Measurements from ENCODE around the gene GJC1.

DNA sequence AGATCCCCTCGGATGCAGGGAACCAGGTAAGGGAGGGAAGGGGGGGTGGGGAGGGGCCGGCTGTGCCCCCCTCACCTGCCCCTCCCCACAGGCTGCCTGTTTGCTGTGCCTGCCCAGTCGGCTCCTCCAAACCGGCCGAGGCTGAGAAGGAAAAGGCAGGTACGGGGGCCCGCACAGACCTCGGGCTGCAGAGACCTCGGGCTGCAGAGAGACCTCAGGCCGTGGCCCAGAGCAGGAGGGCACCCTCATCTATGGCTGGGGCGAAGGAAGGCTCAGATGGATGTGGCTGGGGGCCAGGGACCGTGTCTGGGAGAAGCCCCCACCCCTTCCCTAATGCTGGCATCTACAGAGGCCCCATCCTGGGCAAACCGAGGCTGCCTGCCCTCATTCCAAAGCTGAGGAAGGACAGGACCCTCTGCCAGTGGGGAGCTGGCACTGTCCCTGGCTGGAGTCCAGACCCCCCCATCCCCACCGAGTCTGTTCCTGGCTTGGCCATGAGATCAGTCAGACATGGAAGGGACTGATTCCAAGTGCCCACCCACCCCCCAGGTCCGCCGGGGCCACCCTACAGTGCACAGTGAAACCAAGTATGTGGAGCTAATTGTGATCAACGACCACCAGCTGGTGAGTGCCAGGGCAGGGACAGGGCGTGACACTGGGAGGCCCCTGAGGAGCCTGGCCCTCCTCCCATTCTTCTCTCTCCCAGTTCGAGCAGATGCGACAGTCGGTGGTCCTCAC, 57.6 kb downstream of the GJC1 start:
- TF ChIP-seq, protein P1, sequence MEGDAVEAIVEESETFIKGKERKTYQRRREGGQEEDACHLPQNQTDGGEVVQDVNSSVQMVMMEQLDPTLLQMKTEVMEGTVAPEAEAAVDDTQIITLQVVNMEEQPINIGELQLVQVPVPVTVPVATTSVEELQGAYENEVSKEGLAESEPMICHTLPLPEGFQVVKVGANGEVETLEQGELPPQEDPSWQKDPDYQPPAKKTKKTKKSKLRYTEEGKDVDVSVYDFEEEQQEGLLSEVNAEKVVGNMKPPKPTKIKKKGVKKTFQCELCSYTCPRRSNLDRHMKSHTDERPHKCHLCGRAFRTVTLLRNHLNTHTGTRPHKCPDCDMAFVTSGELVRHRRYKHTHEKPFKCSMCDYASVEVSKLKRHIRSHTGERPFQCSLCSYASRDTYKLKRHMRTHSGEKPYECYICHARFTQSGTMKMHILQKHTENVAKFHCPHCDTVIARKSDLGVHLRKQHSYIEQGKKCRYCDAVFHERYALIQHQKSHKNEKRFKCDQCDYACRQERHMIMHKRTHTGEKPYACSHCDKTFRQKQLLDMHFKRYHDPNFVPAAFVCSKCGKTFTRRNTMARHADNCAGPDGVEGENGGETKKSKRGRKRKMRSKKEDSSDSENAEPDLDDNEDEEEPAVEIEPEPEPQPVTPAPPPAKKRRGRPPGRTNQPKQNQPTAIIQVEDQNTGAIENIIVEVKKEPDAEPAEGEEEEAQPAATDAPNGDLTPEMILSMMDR (conservative IDR thresholded peaks at IDR 0.05; ENCODE audit: low read depth, low read length): no peak
- TF ChIP-seq EZH2 (IDR thresholded peaks at IDR 0.05; ENCODE audit: borderline replicate concordance, low read depth, low read length, poor library complexity, severe bottlenecking): no peak
